IPS-NIHi7 (cell line): Measurements from ENCODE around the gene GIMAP4.
A peak's percentile ranks its signal among the peaks of the same experiment; 100 is the strongest.
"Not testable (repeated sequence)": the region's sequence is repeated elsewhere in the genome, so short reads cannot be mapped to it uniquely, and the experiment has no call there.

Source experiments
- DNase-seq: peaks from one replicate; pipeline ENCODE4 v3.0.0; 2012; ENCODE audit warnings: mixed read lengths; ENCODE audit errors: extremely low spot score

GIMAP4 gene

GRCh38 chr7:150567169-150567568 is at the start of gene GIMAP4:
GIMAP4 (plus strand) TSS chr7:150567390; CDS start chr7:150569902, 2,512 bp downstream.
- DNase-seq: no peak

GRCh38 chr7:150519310-150519709 is 47.9 kb upstream of the GIMAP4 start:
- DNase-seq: no peak

- DNase-seq: no peak
These were observed 47.0 kb upstream of the GIMAP4 start for GRCh38 chr7:150520145-150520544.

- DNase-seq: not testable (repeated sequence)
These were observed 44.3 kb upstream of the GIMAP4 start for GRCh38 chr7:150522931-150523330.

GRCh38 chr7:150524018-150524417 is 43.2 kb upstream of the GIMAP4 start:
- no peak for DNase-seq

GRCh38 chr7:150531704-150532103 is 35.5 kb upstream of the GIMAP4 start:
- no peak for DNase-seq

GRCh38 chr7:150538259-150538658 is 28.9 kb upstream of the GIMAP4 start:
- DNase-seq: no peak

- no peak for DNase-seq
These were observed 14.0 kb upstream of the GIMAP4 start for GRCh38 chr7:150553163-150553562.

GRCh38 chr7:150556521-150557138 is 10.6 kb upstream of the GIMAP4 start:
- DNase-seq: no peak

GRCh38 chr7:150560486-150560885 is 6.7 kb upstream of the GIMAP4 start:
- no peak for DNase-seq

- DNase-seq: no peak
These were observed 4.3 kb upstream of the GIMAP4 start for GRCh38 chr7:150562919-150563318.

GRCh38 chr7:150564006-150564405 is 3.2 kb upstream of the GIMAP4 start:
- DNase-seq: no peak

GRCh38 chr7:150564566-150564965 is 2.6 kb upstream of the GIMAP4 start:
- no peak for DNase-seq

- no peak for DNase-seq
These were observed 2.0 kb upstream of the GIMAP4 start for GRCh38 chr7:150565239-150565638.

- no peak for DNase-seq
These were observed 1.1 kb upstream of the GIMAP4 start for GRCh38 chr7:150566123-150566522.

- DNase-seq: no peak
These were observed 618 bp upstream of the GIMAP4 start for GRCh38 chr7:150566572-150566971.

- DNase-seq: no peak
These were observed 696 bp downstream of the GIMAP4 start for GRCh38 chr7:150567871-150568301.

- DNase-seq: peak; percentile 3
These were observed 1.5 kb downstream of the GIMAP4 start for GRCh38 chr7:150568714-150569113.

GRCh38 chr7:150569245-150569955 is 2.2 kb downstream of the GIMAP4 start:
- peak; percentile 6 for DNase-seq

GRCh38 chr7:150570556-150571465 is 3.6 kb downstream of the GIMAP4 start:
- no peak for DNase-seq

- peak; percentile 3 for DNase-seq
These were observed 5.3 kb downstream of the GIMAP4 start for GRCh38 chr7:150572496-150572895.

- DNase-seq: not testable (repeated sequence)
These were observed 12.9 kb downstream of the GIMAP4 start for GRCh38 chr7:150579979-150580637.
